ENCODE measurements around the gene REPIN1. TPM values are rescaled to one million over a fixed set of nuclear protein-coding genes. Genes with fewer than 3 reads are reported as not detected.

Gene REPIN1
- total RNA-seq, 1 experiment from 2014 or later: 106 TPM

DNA sequence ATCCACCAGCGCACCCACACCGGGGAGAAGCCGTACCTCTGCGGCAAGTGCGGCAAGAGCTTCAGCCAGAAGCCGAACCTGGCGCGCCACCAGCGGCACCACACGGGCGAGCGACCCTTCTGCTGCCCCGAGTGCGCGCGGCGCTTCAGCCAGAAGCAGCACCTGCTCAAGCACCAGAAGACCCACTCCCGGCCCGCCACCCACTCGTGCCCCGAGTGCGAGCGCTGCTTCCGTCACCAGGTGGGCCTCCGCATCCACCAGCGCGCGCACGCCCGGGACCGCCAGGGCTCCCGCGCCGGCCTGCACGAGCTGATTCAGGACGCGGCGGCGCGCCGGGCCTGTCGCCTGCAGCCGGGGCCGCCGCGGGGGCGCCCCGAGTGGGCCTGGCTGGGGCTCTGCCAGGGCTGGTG lies 28.2 kb downstream of the REPIN1 start:
- Histone ChIP-seq H3T11ph (ENCODE audit: low read length) (no peak overlapping the region), H3K14ac (ENCODE audit: insufficient read depth, low read length) (no peak overlapping the region), H3K27ac (ENCODE audit: insufficient read length, low read depth, low read length) (no peak overlapping the region), H4K5ac (ENCODE audit: insufficient read length, low read depth, low read length) (no peak overlapping the region), H3K56ac (ENCODE audit: insufficient read length, low read depth, low read length) (no peak overlapping the region), H3K9me3 (ENCODE audit: control insufficient read depth, low read depth, low read length) (no peaks in the 10 kb centered on the region), H2BK12ac (ENCODE audit: insufficient read length, low read depth, low read length) (no peak overlapping the region), H3K9ac (ENCODE audit: extremely low read depth, insufficient read length, low read length) (no peak overlapping the region), H3K27me3 (ENCODE audit: insufficient read depth, low read length) (no peaks in the 10 kb centered on the region), H4K91ac (ENCODE audit: insufficient read length, low read depth, low read length) (no peak overlapping the region), H2AK5ac (ENCODE audit: insufficient read length, low read length) (no peak overlapping the region), H2BK120ac (ENCODE audit: low read depth, low read length, poor library complexity, severe bottlenecking) (no peak overlapping the region), H3K4ac (ENCODE audit: low read depth, low read length) (no peak overlapping the region), H3K23ac (ENCODE audit: insufficient read length, low read depth, low read length) (no peak overlapping the region), H2BK20ac (ENCODE audit: low read depth, low read length, poor library complexity, severe bottlenecking) (no peak overlapping the region), H2BK5ac (ENCODE audit: insufficient read length, low read length) (no peak overlapping the region), H3K18ac (ENCODE audit: insufficient read length, low read depth, low read length) (no peak overlapping the region), H3K4me1 (ENCODE audit: insufficient read depth, low read length) (peaks cover 24% of the 10 kb centered on the region), H3K4me2 (ENCODE audit: insufficient read depth, insufficient read length, low read length) (no peak overlapping the region), H2AFZ (ENCODE audit: low read length) (no peak overlapping the region), H4K8ac (replicated peaks; ENCODE audit: insufficient read length, low read depth, low read length) (no peak overlapping the region), H3K79me1 (ENCODE audit: insufficient read depth, low read depth, low read length, poor library complexity, severe bottlenecking) (no peaks in the 10 kb centered on the region), H3K79me2 (ENCODE audit: insufficient read depth, low read length) (no peaks in the 10 kb centered on the region), H2BK15ac (ENCODE audit: low read depth, low read length) (no peak overlapping the region), H4K20me1 (ENCODE audit: control insufficient read depth, insufficient read depth, insufficient read length) (no peaks in the 10 kb centered on the region), H3K23me2 (ENCODE audit: insufficient read length, low read depth, low read length, poor library complexity, severe bottlenecking) (no peaks in the 10 kb centered on the region)
- no peak for TF ChIP-seq CTCF (conservative IDR thresholded peaks at IDR 0.05)
- WGBS (ENCODE audit: extremely low coverage, insufficient read length, low lambda C conversion rate): no CpG with 5 or more reads among the region's 48 CpGs
- Mint-ChIP-seq H3K27me3 (ENCODE audit: low read depth) (no peaks in the 10 kb centered on the region), H3K36me3 (ENCODE audit: insufficient read depth in 1 of 3, low read depth in 3 of 3) (peaks cover 23 to 43% (median 29%) of the 10 kb centered on the region in 3 experiments), H3K4me3 (no peak overlapping the region), H3K9me3 (no peaks in the 10 kb centered on the region; a peak in 1 of 5 replicates), H3K27ac (no peak overlapping the region), H3K4me1 (peaks cover 60 to 73% of the 10 kb centered on the region in 2 experiments)
- DNase-seq: no peak

Measured in H9 (cell line).